Activated T-helper 9 cell treated with anti-CD3 and anti-CD28 coated beads, Interleukin-2, amount 50 U/mL, for 16 hours (primary cell): ENCODE data around the gene BASP1.
"Not testable (repeated sequence)": the region's sequence is repeated elsewhere in the genome, so short reads cannot be mapped to it uniquely, and the experiment has no call there.

Experiments
- DNase-seq: peaks from one replicate; pipeline ENCODE4 v3.0.0-alpha.2; 2020; ENCODE audit warnings: low read depth

The BASP1 gene

GRCh38 chr5:17256171-17256570 lies 38.7 kb downstream of the BASP1 start:
- DNase-seq: no peak

- no peak for DNase-seq
Measured at GRCh38 chr5:17256839-17257238, 39.4 kb downstream of the BASP1 start.

- no peak for DNase-seq
Measured at GRCh38 chr5:17257705-17258273, 40.4 kb downstream of the BASP1 start.

- DNase-seq: no peak
Measured at GRCh38 chr5:17258431-17258830, 41.0 kb downstream of the BASP1 start.

GRCh38 chr5:17259012-17259411 lies 41.6 kb downstream of the BASP1 start:
- DNase-seq: not testable (repeated sequence)

- no peak for DNase-seq
Measured at GRCh38 chr5:17259630-17260257, 42.3 kb downstream of the BASP1 start.

- DNase-seq: no peak
Measured at GRCh38 chr5:17260549-17260948, 43.1 kb downstream of the BASP1 start.

- DNase-seq: no peak
Measured at GRCh38 chr5:17261075-17261474, 43.6 kb downstream of the BASP1 start.

- DNase-seq: no peak
Measured at GRCh38 chr5:17265041-17265440, 47.6 kb downstream of the BASP1 start.

GRCh38 chr5:17267106-17267505 lies 49.7 kb downstream of the BASP1 start:
- DNase-seq: no peak

- no peak for DNase-seq
Measured at GRCh38 chr5:17269201-17269600, 51.8 kb downstream of the BASP1 start.

GRCh38 chr5:17272111-17272510 lies 54.7 kb downstream of the BASP1 start:
- no peak for DNase-seq

- DNase-seq: no peak
Measured at GRCh38 chr5:17275289-17276158, 58.1 kb downstream of the BASP1 start.

- no peak for DNase-seq
Measured at GRCh38 chr5:17276445-17276844, 59.0 kb downstream of the BASP1 start.

- no peak for DNase-seq
Measured at GRCh38 chr5:17277907-17278306, 60.5 kb downstream of the BASP1 start.

GRCh38 chr5:17278931-17279330 lies 61.5 kb downstream of the BASP1 start:
- DNase-seq: no peak

- DNase-seq: no peak
Measured at GRCh38 chr5:17279487-17279886, 62.1 kb downstream of the BASP1 start.

- no peak for DNase-seq
Measured at GRCh38 chr5:17282283-17283120, 65.1 kb downstream of the BASP1 start.

- no peak for DNase-seq
Measured at GRCh38 chr5:17283121-17283415, 65.6 kb downstream of the BASP1 start.

GRCh38 chr5:17287501-17288155 lies 70.2 kb downstream of the BASP1 start:
- DNase-seq: no peak

- no peak for DNase-seq
Measured at GRCh38 chr5:17288570-17288969, 71.1 kb downstream of the BASP1 start.
